OCI-LY3 (cell line): ENCODE results near the gene UGT1A4.

ENCODE experiments used
- H2AFZ ChIP-seq: fragments of 200-600, 300-600 bp; shearing (Covaris generic); 2 replicates; pipeline ENCODE4 v1.6.0; 2014; ENCODE audit warnings: antibody characterized with exemption, low read depth, low read length
- H3K27ac ChIP-seq: fragments of 200-600, 300-600 bp; sonication (generic); 2 replicates; pipeline ENCODE4 v1.5.1; 2014; ENCODE audit warnings: mild to moderate bottlenecking, low read length, moderate library complexity, mixed read lengths
- H3K27me3 ChIP-seq: fragments of 200-600, 300-600 bp; sonication (generic); 2 replicates; pipeline ENCODE4 v1.6.1; 2014; ENCODE audit warnings: low read depth, low read length, mixed read lengths
- H3K36me3 ChIP-seq: fragments of 200-600, 300-600 bp; sonication (generic); replicated peaks from 2 replicates; pipeline ENCODE3; 2014; ENCODE audit warnings: low read depth, low read length, mixed read lengths
- H3K4me1 ChIP-seq: fragments of 300-600, 200-600 bp; sonication (generic); 2 replicates; pipeline ENCODE4 v1.6.1; 2014; ENCODE audit warnings: low read length, mixed read lengths
- H3K4me2 ChIP-seq: fragments of 200-600, 300-600 bp; sonication (generic); 2 replicates; pipeline ENCODE4 v1.6.1; 2014; ENCODE audit warnings: low read length, mixed read lengths
- H3K4me3 ChIP-seq: fragments of 300-600, 200-600 bp; sonication (generic); 2 replicates; pipeline ENCODE4 v1.5.1; 2014; ENCODE audit warnings: antibody characterized with exemption, mild to moderate bottlenecking, low read length, moderate library complexity
- H3K79me2 ChIP-seq: fragments of 300-600, 200-600 bp; shearing (Covaris generic); 2 replicates; pipeline ENCODE4 v1.6.1; 2014; ENCODE audit warnings: mild to moderate bottlenecking, low read length, mixed read lengths
- H3K9ac ChIP-seq: fragments of 300-600, 200-600 bp; shearing (Covaris generic); 2 replicates; pipeline ENCODE4 v1.6.0; 2014; ENCODE audit warnings: mild to moderate bottlenecking, low read length, moderate library complexity
- H3K9me3 ChIP-seq: fragments of 200-600, 300-600 bp; shearing (Covaris generic); 2 replicates; pipeline ENCODE4 v1.6.1; 2014; ENCODE audit warnings: low read length, mixed read lengths; ENCODE audit not compliant: insufficient read depth
- H4K20me1 ChIP-seq: fragments of 200-600, 300-600 bp; sonication (generic); 2 replicates; pipeline ENCODE4 v1.6.1; 2016; ENCODE audit warnings: low read length, mixed read lengths; ENCODE audit not compliant: insufficient read depth
- EZH2phosphoT487 ChIP-seq: fragments of 200-600 bp; shearing (Covaris generic); IDR thresholded peaks from 2 replicates; pipeline ENCODE4 v1.6.1; 2018; ENCODE audit warnings: antibody characterized with exemption, mixed run types, low read depth
- TF ChIP-seq, protein P1 (sequence below): fragments of 200-600, 300-600 bp; sonication (generic); IDR thresholded peaks from 2 replicates; pipeline ENCODE4 v1.5.1; 2014; ENCODE audit warnings: antibody characterized with exemption, low read length, low read depth

The UGT1A4 gene

DNA sequence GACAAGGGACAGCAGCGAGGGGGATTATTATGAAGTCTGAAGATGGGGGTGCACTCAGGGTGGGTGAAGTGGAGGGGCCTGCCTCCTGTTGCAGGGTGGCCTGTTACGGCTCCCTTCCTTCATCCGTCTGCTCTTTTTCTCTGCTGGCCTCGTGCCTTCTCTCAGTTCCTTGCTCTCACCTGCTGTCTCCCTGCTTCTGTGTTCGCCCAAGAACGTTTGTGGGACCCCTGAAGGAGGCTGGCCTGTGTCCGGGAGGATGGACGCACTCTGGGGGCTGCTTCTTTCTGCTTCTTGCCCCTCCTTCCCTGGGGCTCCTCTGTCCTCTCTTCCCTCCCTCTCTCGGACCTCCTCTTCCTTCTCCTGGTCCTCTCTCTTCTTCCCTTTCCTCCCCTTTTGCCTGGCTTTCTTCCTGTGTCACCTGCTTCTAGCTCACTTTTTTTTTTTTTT is 73.4 kb downstream of the UGT1A4 start:
- no peaks in the 10 kb centered on the region for H3K4me1 ChIP-seq
- H3K79me2 ChIP-seq: no peaks in the 10 kb centered on the region
- no peaks in the 10 kb centered on the region for H3K9me3 ChIP-seq
- no peak overlapping the region for H3K4me3 ChIP-seq
- no peaks in the 10 kb centered on the region for H4K20me1 ChIP-seq
- no peak overlapping the region for H2AFZ ChIP-seq
- H3K36me3 ChIP-seq: no peaks in the 10 kb centered on the region
- TF ChIP-seq, protein P1, sequence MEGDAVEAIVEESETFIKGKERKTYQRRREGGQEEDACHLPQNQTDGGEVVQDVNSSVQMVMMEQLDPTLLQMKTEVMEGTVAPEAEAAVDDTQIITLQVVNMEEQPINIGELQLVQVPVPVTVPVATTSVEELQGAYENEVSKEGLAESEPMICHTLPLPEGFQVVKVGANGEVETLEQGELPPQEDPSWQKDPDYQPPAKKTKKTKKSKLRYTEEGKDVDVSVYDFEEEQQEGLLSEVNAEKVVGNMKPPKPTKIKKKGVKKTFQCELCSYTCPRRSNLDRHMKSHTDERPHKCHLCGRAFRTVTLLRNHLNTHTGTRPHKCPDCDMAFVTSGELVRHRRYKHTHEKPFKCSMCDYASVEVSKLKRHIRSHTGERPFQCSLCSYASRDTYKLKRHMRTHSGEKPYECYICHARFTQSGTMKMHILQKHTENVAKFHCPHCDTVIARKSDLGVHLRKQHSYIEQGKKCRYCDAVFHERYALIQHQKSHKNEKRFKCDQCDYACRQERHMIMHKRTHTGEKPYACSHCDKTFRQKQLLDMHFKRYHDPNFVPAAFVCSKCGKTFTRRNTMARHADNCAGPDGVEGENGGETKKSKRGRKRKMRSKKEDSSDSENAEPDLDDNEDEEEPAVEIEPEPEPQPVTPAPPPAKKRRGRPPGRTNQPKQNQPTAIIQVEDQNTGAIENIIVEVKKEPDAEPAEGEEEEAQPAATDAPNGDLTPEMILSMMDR: no peak
- TF ChIP-seq EZH2phosphoT487: no peak
- H3K4me2 ChIP-seq: no peak overlapping the region
- no peak overlapping the region for H3K9ac ChIP-seq
- H3K27ac ChIP-seq: no peak overlapping the region
- no peaks in the 10 kb centered on the region for H3K27me3 ChIP-seq

DNA sequence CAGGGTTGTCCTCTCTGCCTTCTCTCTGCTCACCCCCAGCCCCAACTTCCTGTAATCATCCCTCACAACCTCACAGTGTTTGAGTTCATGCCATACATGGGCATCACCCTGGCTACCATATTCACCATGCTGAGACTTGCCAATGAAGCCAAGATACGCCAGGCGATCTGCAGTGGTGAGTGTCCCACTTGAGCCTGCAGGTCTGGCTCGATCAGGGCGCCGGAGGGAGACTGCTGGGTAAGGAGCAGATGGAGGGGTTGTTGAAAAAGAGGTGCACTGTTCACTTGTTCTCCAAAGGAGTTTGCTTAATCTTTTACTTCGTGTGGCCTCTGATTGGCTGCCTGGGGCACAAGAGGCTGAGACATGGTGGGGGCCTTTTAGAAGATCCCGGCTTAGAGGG is 74.2 kb downstream of the UGT1A4 start:
- H2AFZ ChIP-seq: no peak overlapping the region
- no peaks in the 10 kb centered on the region for H3K36me3 ChIP-seq
- TF ChIP-seq, protein P1: no peak
- no peak for TF ChIP-seq EZH2phosphoT487
- no peak overlapping the region for H3K9ac ChIP-seq
- no peak overlapping the region for H3K27ac ChIP-seq
- H3K4me2 ChIP-seq: no peak overlapping the region
- H4K20me1 ChIP-seq: no peaks in the 10 kb centered on the region
- H3K27me3 ChIP-seq: no peaks in the 10 kb centered on the region
- H3K4me1 ChIP-seq: no peaks in the 10 kb centered on the region
- H3K79me2 ChIP-seq: no peaks in the 10 kb centered on the region
- no peaks in the 10 kb centered on the region for H3K9me3 ChIP-seq
- H3K4me3 ChIP-seq: no peak overlapping the region

DNA sequence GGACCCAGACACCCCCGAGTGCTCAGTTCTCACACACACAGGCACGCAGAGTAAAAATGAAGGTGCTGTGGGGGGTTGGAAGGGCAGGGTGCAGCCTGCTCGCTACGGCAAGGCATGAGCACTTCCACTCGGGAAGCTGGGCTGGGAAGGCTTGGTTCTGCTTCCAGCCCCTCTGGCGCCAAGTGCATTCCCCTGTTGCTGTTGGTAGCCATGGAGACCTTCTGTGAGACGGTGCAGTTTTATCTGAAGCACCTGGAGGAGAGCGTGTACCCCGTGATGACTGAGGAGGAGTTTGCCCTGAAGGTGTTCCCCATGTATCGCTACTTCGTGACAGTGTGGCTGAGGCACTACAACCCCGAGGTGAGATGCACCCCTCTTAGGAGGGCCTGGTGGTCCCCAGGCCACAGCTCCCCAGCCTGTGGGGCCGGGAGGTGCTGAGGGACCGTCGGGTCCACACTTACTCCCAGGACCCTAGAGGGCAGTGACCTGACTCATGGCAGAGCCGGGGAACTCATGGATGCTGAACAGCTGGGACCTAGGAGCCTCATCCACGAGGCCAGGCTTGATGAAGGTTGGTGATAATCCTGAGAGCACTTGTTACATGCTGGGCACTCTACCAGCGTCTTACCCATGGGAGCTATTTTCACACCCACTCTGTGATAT is 75.1 kb downstream of the UGT1A4 start:
- Histone ChIP-seq H3K27me3 (no peaks in the 10 kb centered on the region), H4K20me1 (no peaks in the 10 kb centered on the region), H3K4me3 (no peak overlapping the region), H3K27ac (no peak overlapping the region), H3K79me2 (no peaks in the 10 kb centered on the region), H3K4me2 (no peak overlapping the region), H3K9me3 (no peaks in the 10 kb centered on the region), H3K9ac (no peak overlapping the region), H3K36me3 (no peaks in the 10 kb centered on the region), H3K4me1 (no peaks in the 10 kb centered on the region), H2AFZ (no peak overlapping the region)
- TF ChIP-seq EZH2phosphoT487: no peak
- TF ChIP-seq, protein P1: no peak

DNA sequence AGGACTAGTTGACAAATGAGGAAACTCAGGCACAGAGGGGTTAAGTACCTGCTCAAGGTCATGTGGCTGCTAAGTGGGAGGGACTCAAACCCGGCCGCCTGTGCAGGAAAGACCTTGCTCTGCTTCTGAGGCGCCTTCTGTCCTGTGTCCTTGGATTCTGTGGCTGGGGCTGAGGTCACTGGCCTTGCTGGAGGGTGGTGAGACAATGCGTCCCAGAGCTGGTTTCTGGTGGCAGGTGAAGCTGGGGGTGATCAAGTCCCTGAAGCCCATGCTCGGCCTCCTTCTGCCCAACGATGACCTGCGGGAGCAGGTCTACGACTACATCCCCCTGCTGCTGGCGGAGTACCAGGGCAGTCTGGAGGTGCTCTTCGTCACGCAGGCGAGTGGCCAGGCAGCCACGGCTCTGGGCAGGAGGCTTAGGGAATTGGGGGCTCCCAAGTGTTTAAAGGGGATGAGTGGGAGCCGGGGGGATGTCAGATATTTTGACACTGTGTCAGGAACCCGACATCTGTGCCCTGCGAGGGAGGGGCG is 75.7 kb downstream of the UGT1A4 start:
- Histone ChIP-seq H3K79me2 (no peaks in the 10 kb centered on the region), H3K9me3 (no peaks in the 10 kb centered on the region), H3K4me3 (no peak overlapping the region), H3K4me2 (no peak overlapping the region), H3K4me1 (no peaks in the 10 kb centered on the region), H2AFZ (no peak overlapping the region), H3K9ac (no peak overlapping the region), H3K27me3 (no peaks in the 10 kb centered on the region), H4K20me1 (no peaks in the 10 kb centered on the region), H3K27ac (no peak overlapping the region), H3K36me3 (no peaks in the 10 kb centered on the region)
- no peak for TF ChIP-seq EZH2phosphoT487
- TF ChIP-seq, protein P1: no peak
